SHP77 (cell line): Measurements from ENCODE around the gene HYDIN.
"Not testable (repeated sequence)": the region's sequence is repeated elsewhere in the genome, so short reads cannot be mapped to it uniquely, and the experiment has no call there.

Experiments used
- DNase-seq, 2 experiments: peaks; one replicate each; lab custom pipeline; 2025; lab: John Stamatoyannopoulos, UW

Gene HYDIN

DNA sequence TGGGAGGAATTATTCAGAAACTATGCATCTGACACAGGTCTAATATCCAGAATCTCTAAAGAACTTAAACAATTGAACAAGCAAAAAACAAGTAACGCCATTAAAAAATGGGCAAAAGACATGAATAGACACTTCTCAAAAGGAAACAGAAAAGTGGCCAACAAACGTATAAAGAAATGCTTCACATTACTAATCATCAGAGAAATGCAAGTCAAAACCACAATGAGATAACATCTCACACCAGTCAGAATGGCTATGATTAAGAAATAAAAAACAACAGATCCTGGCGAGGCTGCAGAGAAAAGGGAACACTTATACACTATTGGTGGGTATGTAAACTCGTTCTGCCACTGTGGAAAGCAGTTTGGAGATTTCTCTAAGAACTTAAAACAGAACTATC, 379.2 kb downstream of the HYDIN start:
- not testable (repeated sequence) for DNase-seq

DNA sequence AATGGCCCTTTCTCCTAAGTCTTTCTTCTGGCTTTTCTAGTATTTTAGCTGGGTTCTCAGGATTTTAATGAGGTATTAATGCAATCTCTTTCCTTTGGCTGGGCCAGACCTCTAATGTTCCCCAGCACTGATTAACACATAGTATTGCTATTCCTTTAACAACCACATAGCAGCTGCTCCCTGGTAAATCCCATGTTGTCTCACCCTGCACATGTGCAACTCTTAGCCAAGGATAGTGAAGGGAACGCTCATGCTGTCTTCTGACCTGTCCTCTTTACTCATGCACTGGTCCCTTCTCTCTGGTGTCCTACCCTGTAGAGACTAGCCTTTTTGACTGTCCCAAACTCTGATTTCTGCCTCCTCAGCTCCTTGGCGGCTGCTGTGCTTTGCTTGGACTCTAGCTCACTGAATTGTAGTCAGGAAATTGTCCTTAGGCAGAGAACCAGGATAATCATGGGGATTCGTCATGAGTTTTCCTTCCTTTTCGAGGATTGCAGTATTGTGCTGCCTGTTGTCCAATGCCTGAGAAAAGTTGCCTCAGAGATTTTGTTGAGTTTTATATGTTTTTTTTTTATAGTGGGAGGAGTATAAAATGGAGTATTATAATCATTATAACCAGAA, 406.9 kb downstream of the HYDIN start:
- not testable (repeated sequence) for DNase-seq

GRCh38 chr16:70822734-70823133, 407.8 kb downstream of the HYDIN start:
- DNase-seq, result not testable (repeated sequence)

DNA sequence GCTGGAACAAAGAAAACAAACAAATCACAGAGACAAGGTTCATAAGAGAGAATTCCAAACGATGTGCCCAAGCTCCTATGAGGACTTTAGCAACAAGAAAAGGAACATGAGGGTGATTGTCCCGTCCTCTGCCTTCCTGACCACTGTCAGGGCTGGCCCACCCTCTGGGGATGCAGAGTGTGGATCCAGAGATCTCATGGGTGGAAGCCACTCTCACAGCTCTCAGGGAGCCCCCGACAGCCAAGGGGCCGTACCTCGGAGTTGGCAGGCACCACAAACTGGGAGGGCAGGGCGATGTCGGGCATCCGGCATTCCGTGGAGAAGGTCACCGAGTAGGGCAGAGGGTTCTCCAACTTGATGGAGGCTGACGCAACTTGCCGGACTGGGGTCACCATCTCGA, 412.4 kb downstream of the HYDIN start:
- not testable (repeated sequence) for DNase-seq

- no peak for DNase-seq
Measured at GRCh38 chr16:70809392-70810060, 421.0 kb downstream of the HYDIN start.

DNA sequence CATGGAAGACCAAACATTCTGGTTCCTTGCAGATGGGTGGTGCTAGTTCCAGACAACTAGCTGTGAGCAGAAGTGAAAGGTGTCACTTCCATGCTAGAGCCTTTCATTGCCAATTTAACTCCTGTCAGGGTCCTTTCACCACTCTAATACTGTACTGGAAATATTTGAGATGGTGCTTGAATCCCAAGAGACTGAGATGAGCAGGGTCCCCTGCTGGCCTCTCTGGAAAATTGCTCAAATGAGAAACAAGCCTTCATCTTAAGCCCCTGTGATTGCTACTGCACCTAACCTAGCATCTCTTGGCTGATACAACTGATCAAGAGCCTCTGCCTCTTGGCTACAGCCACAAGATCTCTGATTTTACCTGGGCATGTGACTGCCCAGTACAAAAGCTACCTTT, 422.2 kb downstream of the HYDIN start:
- no peak for DNase-seq

DNA sequence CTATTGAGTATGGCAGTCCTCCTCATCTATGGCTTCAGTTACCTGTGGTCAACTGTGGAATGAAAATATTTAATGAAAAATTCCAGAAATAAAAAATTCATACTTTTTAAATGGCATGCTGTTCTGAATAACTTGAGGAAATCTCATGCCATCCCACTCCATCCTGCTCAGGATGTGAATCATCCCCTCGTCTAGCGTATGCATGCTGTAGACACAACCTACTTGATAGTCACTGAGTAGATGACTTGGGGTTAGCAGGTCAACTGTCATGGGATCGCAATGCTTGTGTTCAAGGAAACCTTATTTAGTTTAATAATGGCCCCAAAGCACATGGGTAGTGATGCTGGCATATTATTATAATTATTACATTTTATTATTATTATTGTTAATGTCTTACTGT, 424.7 kb downstream of the HYDIN start:
- DNase-seq, result no peak

GRCh38 chr16:70805380-70805779, 425.1 kb downstream of the HYDIN start:
- DNase-seq, result no peak

GRCh38 chr16:70804734-70805169, 425.8 kb downstream of the HYDIN start:
- DNase-seq, result no peak

DNA sequence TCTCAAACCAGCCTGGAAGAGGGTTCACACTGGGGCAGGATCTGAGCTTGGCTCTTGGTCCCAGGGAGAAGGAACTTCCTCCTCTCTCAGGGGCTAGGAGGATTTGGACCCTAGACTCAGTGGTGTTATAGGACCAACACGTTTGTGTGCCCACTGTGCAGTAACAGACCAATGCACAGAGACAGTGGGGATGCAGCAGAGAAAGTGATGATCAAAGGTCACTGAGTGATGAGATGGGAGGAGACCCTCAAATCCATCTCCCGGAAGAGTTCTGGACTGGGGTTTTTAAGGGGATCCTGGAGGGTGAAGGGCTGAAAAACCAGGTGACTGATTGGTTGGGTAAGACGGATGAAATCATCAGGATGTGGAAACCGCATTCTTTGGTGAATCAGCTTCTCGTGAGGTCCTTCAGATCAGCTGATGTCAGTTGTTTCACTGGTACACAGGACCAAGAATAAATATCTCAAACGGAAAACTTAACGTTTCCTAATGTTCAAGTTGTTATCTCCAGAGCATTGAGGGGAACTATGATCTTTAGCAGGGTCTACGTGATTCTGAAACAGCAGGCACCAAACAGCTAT, 426.3 kb downstream of the HYDIN start:
- no peak for DNase-seq

DNA sequence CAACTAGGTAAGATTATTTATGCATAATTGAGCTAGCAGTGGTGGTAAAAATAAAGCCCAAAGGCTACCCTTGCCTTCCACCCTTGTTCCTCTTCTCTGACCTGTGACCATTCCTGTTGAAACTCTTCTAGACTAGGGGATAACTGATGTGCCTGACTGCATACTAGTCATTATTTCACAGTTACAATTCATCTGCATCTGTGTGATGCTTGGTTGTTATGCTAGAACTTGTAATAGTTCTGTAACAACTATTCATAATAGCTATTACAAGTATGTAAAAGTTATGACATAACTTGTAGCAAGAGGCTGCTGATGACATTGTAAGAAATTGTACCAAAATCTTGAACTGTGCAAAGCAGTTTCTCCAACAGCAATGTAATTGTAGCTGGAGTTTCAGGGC, 427.2 kb downstream of the HYDIN start:
- no peak for DNase-seq

- no peak for DNase-seq
Measured at GRCh38 chr16:70801611-70802010, 428.9 kb downstream of the HYDIN start.

- peak; percentile 98 to 99 for DNase-seq
Measured at GRCh38 chr16:70800781-70801480, 429.6 kb downstream of the HYDIN start, which contains the start of gene VAC14. TSS of gene VAC14 (minus strand) at chr16:70801158. CDS start at chr16:70800900, 258 bp downstream.

DNA sequence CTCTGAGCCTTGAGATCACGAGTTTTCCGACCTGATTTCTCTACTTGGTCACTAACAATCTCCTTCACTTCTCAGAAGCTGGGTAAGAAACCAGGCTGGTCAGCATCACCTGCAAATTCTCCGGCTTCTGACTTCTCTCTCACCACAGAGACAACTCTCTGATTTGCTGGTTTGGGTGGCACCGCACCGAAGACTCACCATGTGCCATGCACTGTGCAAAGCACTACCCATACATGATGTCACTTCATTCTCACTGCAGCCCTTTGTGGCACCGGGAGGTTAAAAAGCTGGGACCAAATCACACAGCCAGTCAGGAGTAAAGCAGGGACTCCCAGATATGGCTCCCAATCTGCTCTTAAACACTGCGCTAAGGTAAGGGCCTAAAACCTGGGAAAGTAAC, 430.2 kb downstream of the HYDIN start:
- no peak for DNase-seq

DNA sequence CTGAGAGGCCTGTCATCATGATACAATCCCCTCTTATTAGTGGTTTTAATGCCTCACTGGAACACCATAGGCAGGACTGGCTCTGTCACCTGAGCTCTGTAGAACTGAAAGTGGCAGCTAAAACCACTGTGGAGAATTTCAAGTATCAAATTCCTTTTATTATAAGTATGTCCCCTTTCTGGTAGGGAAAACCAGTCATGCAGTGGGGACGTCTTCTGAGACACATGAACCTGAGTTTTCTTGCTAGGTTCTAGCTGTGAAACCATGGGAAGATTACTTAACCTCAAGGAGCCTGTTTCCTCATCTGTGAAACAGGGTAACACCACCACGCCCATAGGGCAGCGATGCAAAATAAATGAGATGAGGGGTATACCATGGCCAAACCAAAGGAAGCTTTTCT, 434.2 kb downstream of the HYDIN start:
- no peak for DNase-seq

- DNase-seq, result no peak
Measured at GRCh38 chr16:70795296-70795912, 435.1 kb downstream of the HYDIN start.

- DNase-seq, result no peak
Measured at GRCh38 chr16:70793851-70794502, 436.5 kb downstream of the HYDIN start.

- DNase-seq, result no peak
Measured at GRCh38 chr16:70790815-70791214, 439.7 kb downstream of the HYDIN start.

- no peak for DNase-seq
Measured at GRCh38 chr16:70789595-70790447, 440.7 kb downstream of the HYDIN start.

GRCh38 chr16:70788668-70789594, 441.6 kb downstream of the HYDIN start:
- DNase-seq, result no peak
